22Rv1 (cell line): ENCODE data around the gene NASP.

Source experiments
- ZFX ChIP-seq: fragments of 450-650 bp; IDR thresholded peaks from 2 replicates; pipeline ENCODE4 v1.6.1; 2017; ENCODE audit warnings: antibody characterized with exemption, borderline replicate concordance
- TF ChIP-seq, protein P1 (sequence below): fragments of 450-650 bp; IDR thresholded peaks from 2 replicates; pipeline ENCODE4 v1.5.1; 2017; ENCODE audit warnings: mild to moderate bottlenecking

DNA sequence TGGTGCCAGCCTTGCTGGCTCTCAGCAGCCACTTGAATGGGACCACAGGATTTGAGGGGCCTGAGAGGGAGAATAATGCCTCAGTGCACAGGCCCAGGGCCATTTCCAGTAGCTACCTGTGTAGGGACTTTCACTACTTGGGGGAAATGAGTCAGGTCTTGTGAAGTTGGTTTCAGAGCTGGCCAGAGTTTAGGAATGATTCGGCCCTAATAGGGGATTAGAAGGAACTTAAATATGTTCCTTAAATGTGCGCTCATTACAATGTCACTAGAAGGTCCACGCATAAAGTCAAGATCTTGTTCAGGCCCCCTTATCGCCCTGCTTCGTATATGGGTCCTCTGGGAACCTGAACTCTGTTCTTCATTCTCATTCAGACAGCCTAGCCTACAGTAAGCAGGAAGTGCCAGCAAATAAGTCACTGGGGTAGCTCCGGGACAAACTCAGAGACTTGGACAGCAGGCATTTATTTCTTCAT is 38.8 kb upstream of the NASP start:
- TF ChIP-seq, protein P1, sequence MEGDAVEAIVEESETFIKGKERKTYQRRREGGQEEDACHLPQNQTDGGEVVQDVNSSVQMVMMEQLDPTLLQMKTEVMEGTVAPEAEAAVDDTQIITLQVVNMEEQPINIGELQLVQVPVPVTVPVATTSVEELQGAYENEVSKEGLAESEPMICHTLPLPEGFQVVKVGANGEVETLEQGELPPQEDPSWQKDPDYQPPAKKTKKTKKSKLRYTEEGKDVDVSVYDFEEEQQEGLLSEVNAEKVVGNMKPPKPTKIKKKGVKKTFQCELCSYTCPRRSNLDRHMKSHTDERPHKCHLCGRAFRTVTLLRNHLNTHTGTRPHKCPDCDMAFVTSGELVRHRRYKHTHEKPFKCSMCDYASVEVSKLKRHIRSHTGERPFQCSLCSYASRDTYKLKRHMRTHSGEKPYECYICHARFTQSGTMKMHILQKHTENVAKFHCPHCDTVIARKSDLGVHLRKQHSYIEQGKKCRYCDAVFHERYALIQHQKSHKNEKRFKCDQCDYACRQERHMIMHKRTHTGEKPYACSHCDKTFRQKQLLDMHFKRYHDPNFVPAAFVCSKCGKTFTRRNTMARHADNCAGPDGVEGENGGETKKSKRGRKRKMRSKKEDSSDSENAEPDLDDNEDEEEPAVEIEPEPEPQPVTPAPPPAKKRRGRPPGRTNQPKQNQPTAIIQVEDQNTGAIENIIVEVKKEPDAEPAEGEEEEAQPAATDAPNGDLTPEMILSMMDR: no peak
- no peak for TF ChIP-seq ZFX
